H1 (cell line): ENCODE results near the gene RFC3. TPM values are rescaled to one million over a fixed set of nuclear protein-coding genes. Genes with fewer than 3 reads are reported as not detected.

Experiments used
- CTCF ChIA-PET: fragments of 300-600 bp; sonication (Branson Sonifier 250); formaldehyde crosslinking; loops from one replicate; lab custom pipeline; 2021; ENCODE audit not compliant: partially characterized antibody; lab: Charles Lee
- POLR2A ChIA-PET: fragments of 300-600 bp; sonication (Branson Sonifier 250); formaldehyde crosslinking; loops from one replicate; lab custom pipeline; 2021; ENCODE audit warnings: inconsistent platforms; ENCODE audit not compliant: partially characterized antibody; lab: Charles Lee
- DNase-seq, 2 experiments: peaks; one replicate each; pipeline versions ENCODE4 v3.0.0 to v3.0.0-alpha.2; 2010 to 2022; ENCODE audit warnings: low spot score in 2 of 2, low read depth in 1 of 2, mixed read lengths in 1 of 2
- FAIRE-seq: peaks from 2 replicates; lab custom pipeline; 2011; peaks lifted over from hg19 to GRCh38; lab: Jason Lieb, UNC
- H2AFZ ChIP-seq: 2 replicates; pipeline ENCODE4 v1.8.1; 2012; ENCODE audit warnings: low read length, inconsistent platforms
- H2AK5ac ChIP-seq: 2 replicates; pipeline ENCODE4 v1.6.1; 2013; ENCODE audit warnings: low read depth, low read length
- H2BK120ac ChIP-seq: replicated peaks from 2 replicates; pipeline ENCODE3; 2013; ENCODE audit warnings: low read depth, low read length, inconsistent platforms
- H2BK12ac ChIP-seq: 2 replicates; pipeline ENCODE4 v1.6.1; 2013; ENCODE audit warnings: low read depth, low read length
- H2BK15ac ChIP-seq: 2 replicates; pipeline ENCODE4 v1.6.1; 2013; ENCODE audit warnings: low read length
- H2BK20ac ChIP-seq: 2 replicates; pipeline ENCODE4 v1.6.1; 2013; ENCODE audit warnings: low read length
- H2BK5ac ChIP-seq: 2 replicates; pipeline ENCODE4 v1.6.1; 2013; ENCODE audit warnings: low read depth, low read length
- H3K14ac ChIP-seq: 2 replicates; pipeline ENCODE4 v1.6.1; 2013; ENCODE audit warnings: inconsistent platforms; ENCODE audit not compliant: insufficient read length
- H3K18ac ChIP-seq: 2 replicates; pipeline ENCODE4 v1.6.1; 2013; ENCODE audit warnings: low read length; ENCODE audit errors: extremely low read depth
- H3K23ac ChIP-seq: 2 replicates; pipeline ENCODE4 v1.6.1; 2013; ENCODE audit warnings: inconsistent platforms; ENCODE audit not compliant: insufficient read length
- H3K23me2 ChIP-seq: 2 replicates; pipeline ENCODE4 v1.6.1; 2013; ENCODE audit warnings: low read depth, low read length
- H3K27ac ChIP-seq: 2 replicates; pipeline ENCODE4 v1.6.1; 2011; ENCODE audit warnings: low read depth, low read length, inconsistent platforms
- H3K27me3 ChIP-seq, 4 experiments: replicated peaks in 1 of 4; 1 replicate in 1 of 4; 2 replicates in 3 of 4; pipeline versions ENCODE4 v1.6.1 to v1.8.1; 2011 to 2013; ENCODE audit warnings: low read length in 3 of 4, mild to moderate bottlenecking in 3 of 4, inconsistent platforms in 2 of 4, mixed read lengths in 2 of 4, moderate library complexity in 1 of 4; ENCODE audit not compliant: control insufficient read depth in 3 of 4, insufficient read depth in 3 of 4; ENCODE audit errors: extremely low read depth in 1 of 4
- H3K36me3 ChIP-seq, 4 experiments: 2 replicates each; pipeline versions ENCODE4 v1.6.1 to v1.8.1; 2011 to 2013; ENCODE audit warnings: mild to moderate bottlenecking in 4 of 4, low read length in 3 of 4, moderate library complexity in 2 of 4, control low read depth in 1 of 4, inconsistent platforms in 1 of 4; ENCODE audit not compliant: insufficient read depth in 4 of 4, control insufficient read depth in 2 of 4
- H3K4ac ChIP-seq: replicated peaks from 2 replicates; pipeline ENCODE3; 2013; ENCODE audit warnings: low read length, low read depth, mixed read lengths, inconsistent platforms; ENCODE audit not compliant: insufficient read length
- H3K4me1 ChIP-seq, 4 experiments: replicated peaks in 1 of 4; 1 replicate in 1 of 4; 2 replicates in 3 of 4; pipeline versions ENCODE4 v1.6.1 to v1.8.1; 2011 to 2013; ENCODE audit warnings: low read length in 3 of 4, inconsistent platforms in 2 of 4, mixed read lengths in 1 of 4; ENCODE audit not compliant: insufficient read depth in 4 of 4, control insufficient read depth in 3 of 4
- H3K4me2 ChIP-seq, 2 experiments: 2 replicates each; pipeline versions ENCODE4 v1.6.1 to v1.8.1; 2011 to 2013; ENCODE audit warnings: low read depth in 2 of 2, low read length in 2 of 2, control low read depth in 1 of 2, inconsistent platforms in 1 of 2, mild to moderate bottlenecking in 1 of 2; ENCODE audit not compliant: insufficient read depth in 1 of 2
- H3K4me3 ChIP-seq, 4 experiments: fragments of 200-600, 300-600 bp in 1 of 4; sonication (generic), shearing (Covaris generic), sonication (Bioruptor Twin) in 1 of 4; 2 replicates each; pipeline versions ENCODE4 v1.5.1 to v1.8.1; 2011 to 2016; ENCODE audit warnings: low read length in 4 of 4, low read depth in 3 of 4, control low read depth in 2 of 4, inconsistent platforms in 2 of 4, mild to moderate bottlenecking in 2 of 4, mixed read lengths in 1 of 4, moderate library complexity in 1 of 4; ENCODE audit not compliant: insufficient read depth in 2 of 4; ENCODE audit errors: extremely low read depth in 1 of 4
- H3K56ac ChIP-seq: replicated peaks from 2 replicates; pipeline ENCODE3; 2013; ENCODE audit warnings: low read depth, mild to moderate bottlenecking, mixed read lengths, low read length, inconsistent platforms; ENCODE audit not compliant: insufficient read length
- H3K79me1 ChIP-seq: 2 replicates; pipeline ENCODE4 v1.6.1; 2013; ENCODE audit warnings: low read depth, low read length, control low read depth
- H3K79me2 ChIP-seq, 2 experiments: 2 replicates each; pipeline versions ENCODE4 v1.6.1 to v1.8.1; 2012 to 2013; ENCODE audit warnings: low read length in 2 of 2, mild to moderate bottlenecking in 2 of 2, inconsistent platforms in 1 of 2; ENCODE audit not compliant: insufficient read depth in 2 of 2, control insufficient read depth in 1 of 2
- H3K9ac ChIP-seq, 4 experiments: replicated peaks in 1 of 4; 1 replicate in 1 of 4; 2 replicates in 3 of 4; pipeline versions ENCODE4 v1.6.1 to v1.8.1; 2011 to 2013; ENCODE audit warnings: low read depth in 3 of 4, low read length in 3 of 4, control low read depth in 2 of 4, mild to moderate bottlenecking in 2 of 4, moderate library complexity in 2 of 4, inconsistent platforms in 1 of 4; ENCODE audit errors: extremely low read depth in 1 of 4
- H3K9me3 ChIP-seq, 2 experiments: 2 replicates each; pipeline versions ENCODE4 v1.6.1 to v1.8.1; 2012 to 2013; ENCODE audit warnings: mild to moderate bottlenecking in 2 of 2, moderate library complexity in 2 of 2, control low read depth in 1 of 2, inconsistent platforms in 1 of 2, low read depth in 1 of 2, low read length in 1 of 2, mixed read lengths in 1 of 2; ENCODE audit not compliant: insufficient read depth in 2 of 2
- H4K20me1 ChIP-seq, 2 experiments: replicated peaks in 1 of 2; 2 replicates each; pipeline versions ENCODE3 to v1.8.1; 2011 to 2013; ENCODE audit warnings: inconsistent platforms in 2 of 2, low read length in 2 of 2, mild to moderate bottlenecking in 1 of 2; ENCODE audit not compliant: insufficient read depth in 2 of 2, control insufficient read depth in 1 of 2
- H4K5ac ChIP-seq: 2 replicates; pipeline ENCODE4 v1.6.1; 2013; ENCODE audit warnings: low read length, low read depth, mixed read lengths, inconsistent platforms; ENCODE audit not compliant: insufficient read length
- H4K8ac ChIP-seq: 2 replicates; pipeline ENCODE4 v1.8.0; 2013; ENCODE audit warnings: mild to moderate bottlenecking, moderate library complexity, low read length, inconsistent platforms; ENCODE audit not compliant: insufficient read depth; ENCODE audit errors: extremely low read depth
- H4K91ac ChIP-seq: replicated peaks from 2 replicates; pipeline ENCODE3; 2013; ENCODE audit warnings: low read length, mixed read lengths, inconsistent platforms; ENCODE audit not compliant: insufficient read length
- CREB1 ChIP-seq: IDR thresholded peaks from 2 replicates; pipeline ENCODE4 v1.6.1; 2012; ENCODE audit warnings: inconsistent platforms
- GTF2F1 ChIP-seq: IDR thresholded peaks from 2 replicates; pipeline ENCODE4 v1.6.1; 2012; ENCODE audit warnings: low read depth, low read length, improper control_type of control experiment, borderline replicate concordance
- HDAC6 ChIP-seq: IDR thresholded peaks from one replicate; pipeline ENCODE4 v1.7.1; 2012; ENCODE audit warnings: low read depth, mild to moderate bottlenecking, inconsistent platforms, low read length, moderate library complexity
- MAFK ChIP-seq: IDR thresholded peaks from 2 replicates; pipeline ENCODE4 v1.6.1; 2012; ENCODE audit warnings: low read depth, mild to moderate bottlenecking, improper control_type of control experiment, low read length
- POLR2AphosphoS5 ChIP-seq: IDR thresholded peaks from 2 replicates; pipeline ENCODE4 v1.6.1; 2011; ENCODE audit warnings: low read depth, low read length
- POU5F1 ChIP-seq: IDR thresholded peaks from 2 replicates; pipeline ENCODE4 v1.6.1; 2011; ENCODE audit warnings: low read depth, mild to moderate bottlenecking, low read length, moderate library complexity
- SAP30 ChIP-seq: fragments of 300-600 bp; sonication (generic); IDR thresholded peaks from 2 replicates; pipeline ENCODE4 v1.7.1; 2012; ENCODE audit warnings: low read length, moderate library complexity, mild to moderate bottlenecking, inconsistent platforms; ENCODE audit not compliant: insufficient read depth, insufficient replicate concordance
- SUZ12 ChIP-seq: fragments of 200-600 bp; sonication (generic); IDR thresholded peaks from 2 replicates; pipeline ENCODE4 v1.6.1; 2012; ENCODE audit warnings: mild to moderate bottlenecking, inconsistent platforms, low read length, moderate library complexity, mixed read lengths
- TAF7 ChIP-seq: optimal IDR thresholded peaks from 2 replicates; pipeline ENCODE3; 2011; ENCODE audit warnings: low read depth, mild to moderate bottlenecking, inconsistent platforms, low read length, moderate library complexity, borderline replicate concordance
- WGBS, 2 experiments: shearing (Covaris generic) in 1 of 2; methylation state at CpG; one replicate each; pipeline versions ENCODE4 v1.1.6 to v1.1.7; 2013 to 2015; ENCODE audit warnings: low lambda C conversion rate in 2 of 2, mixed read lengths in 2 of 2, inconsistent platforms in 1 of 2, low coverage in 1 of 2, missing lambda C conversion rate in 1 of 2; ENCODE audit not compliant: insufficient replicate concordance in 2 of 2, insufficient coverage in 1 of 2, insufficient read length in 1 of 2; ENCODE audit errors: extremely low coverage in 1 of 2, missing lambda C conversion rate in 1 of 2; 5-methylcytosine and 5-hydroxymethylcytosine counted together
- polyA plus RNA-seq, 7 experiments: library from polyadenylated mRNA; depleted of rRNA in 3 of 7; stranded (reverse) in 5 of 7; unstranded in 2 of 7; fragments of >200 nt in 5 of 7; fragments of 200-250 nt in 2 of 7; gene quantifications; 1 replicate in 5 of 7; 2 replicates in 1 of 7; 4 replicates in 1 of 7; pipeline versions ENCODE4 v1.2.1 to v1.2.3, GENCODE V29; 2011 to 2013; ENCODE audit warnings: missing spikeins in 2 of 7, mixed read lengths in 2 of 7
- total RNA-seq: library from RNA; stranded (reverse); fragmentation: NEBNext Ultra II Directional; extraction: Animal tissue kit (Norgen Biotek cat#: 25700); gene quantifications from 2 replicates; pipeline ENCODE4 v1.2.1, GENCODE V29; 2021
- TF ChIP-seq, protein P1 (sequence below): IDR thresholded peaks from 2 replicates; pipeline ENCODE4 v1.6.1; 2011; ENCODE audit warnings: low read depth, mild to moderate bottlenecking, low read length; ENCODE audit not compliant: insufficient read depth
- TF ChIP-seq, protein P2 (sequence below), 3 experiments: IDR thresholded peaks; 1 replicate in 2 of 3; 2 replicates in 1 of 3; pipeline versions ENCODE4 v1.5.1 to v1.6.1; 2011; ENCODE audit warnings: low read length in 3 of 3, mild to moderate bottlenecking in 3 of 3, inconsistent platforms in 2 of 3, low read depth in 1 of 3, moderate library complexity in 1 of 3; ENCODE audit not compliant: insufficient read depth in 1 of 3; ENCODE audit errors: control extremely low read depth in 1 of 3

RFC3 gene
- total and polyA plus RNA-seq, 2 of the 8 experiments (the other 6 are each of a cell fraction or from before 2014, with no cell fraction given) = 26.4 to 45.6 TPM

DNA sequence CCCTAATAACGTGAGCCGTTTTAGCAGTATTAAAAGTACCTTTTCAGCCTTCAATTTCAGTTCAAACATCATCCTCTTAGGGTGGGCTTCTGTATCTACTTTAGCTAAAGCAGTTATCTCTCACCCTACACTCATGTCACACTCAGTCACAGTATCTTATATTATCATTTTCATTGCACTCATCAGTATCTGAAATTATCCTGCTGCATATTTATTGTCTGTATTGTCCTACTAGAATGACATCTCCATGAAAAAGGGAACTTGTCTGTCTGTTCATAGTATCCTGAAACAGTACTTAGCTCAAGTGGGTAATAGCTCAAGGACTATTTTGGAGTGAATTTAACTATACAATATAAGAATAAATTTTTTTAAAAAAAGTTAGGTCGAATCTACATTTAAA is 19.9 kb upstream of the RFC3 start:
- Histone ChIP-seq H2AK5ac (no peak overlapping the region), H3K56ac (no peak overlapping the region), H3K27me3 (no peaks in the 10 kb centered on the region), H3K79me1 (no peaks in the 10 kb centered on the region), H3K23me2 (no peaks in the 10 kb centered on the region), H2BK120ac (no peak overlapping the region), H3K27ac (no peak overlapping the region), H2BK15ac (no peak overlapping the region), H3K4ac (no peak overlapping the region), H3K36me3 (no peaks in the 10 kb centered on the region), H4K8ac (no peak overlapping the region), H4K91ac (no peak overlapping the region), H3K4me3 (no peak overlapping the region), H3K23ac (no peak overlapping the region), H3K9ac (no peak overlapping the region), H3K14ac (no peak overlapping the region), H3K79me2 (no peaks in the 10 kb centered on the region), H2AFZ (no peak overlapping the region), H3K4me1 (peaks cover 0 to 3% (median 0%) of the 10 kb centered on the region in 4 experiments; a peak in 3 of 7 replicates), H2BK12ac (no peak overlapping the region), H3K4me2 (no peak overlapping the region), H4K5ac (no peak overlapping the region), H3K9me3 (no peaks in the 10 kb centered on the region), H2BK20ac (no peak overlapping the region), H4K20me1 (no peaks in the 10 kb centered on the region), H3K18ac (no peak overlapping the region), H2BK5ac (no peak overlapping the region)
- DNase-seq = no peak
- ChIA-PET CTCF (interaction anchor here (0.6 to 1.4 kb wide), 3 partner anchors 10 to 1866 kb away, joined by 3 to 4 read pairs (median 3); no protein-coding TSS in a partner anchor), POLR2A (interaction anchor here (1.0 kb wide), 1 partner anchor 20 kb away, joined by 3 read pairs; the partner anchor contains the start of gene RFC3)
- no peak for FAIRE-seq
- 92 to 100% methylated on average over 1 to 3 of the region's 3 CpGs for WGBS, 2 experiments
- TF ChIP-seq, protein P1, sequence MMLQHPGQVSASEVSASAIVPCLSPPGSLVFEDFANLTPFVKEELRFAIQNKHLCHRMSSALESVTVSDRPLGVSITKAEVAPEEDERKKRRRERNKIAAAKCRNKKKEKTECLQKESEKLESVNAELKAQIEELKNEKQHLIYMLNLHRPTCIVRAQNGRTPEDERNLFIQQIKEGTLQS = no peak
- TF ChIP-seq GTF2F1 (no peak), MAFK (no peak), TAF7 (no peak), SUZ12 (no peak), SAP30 (no peak), HDAC6 (no peak), CREB1 (no peak), POU5F1 (no peak), POLR2AphosphoS5 (no peak)
- TF ChIP-seq, protein P2, sequence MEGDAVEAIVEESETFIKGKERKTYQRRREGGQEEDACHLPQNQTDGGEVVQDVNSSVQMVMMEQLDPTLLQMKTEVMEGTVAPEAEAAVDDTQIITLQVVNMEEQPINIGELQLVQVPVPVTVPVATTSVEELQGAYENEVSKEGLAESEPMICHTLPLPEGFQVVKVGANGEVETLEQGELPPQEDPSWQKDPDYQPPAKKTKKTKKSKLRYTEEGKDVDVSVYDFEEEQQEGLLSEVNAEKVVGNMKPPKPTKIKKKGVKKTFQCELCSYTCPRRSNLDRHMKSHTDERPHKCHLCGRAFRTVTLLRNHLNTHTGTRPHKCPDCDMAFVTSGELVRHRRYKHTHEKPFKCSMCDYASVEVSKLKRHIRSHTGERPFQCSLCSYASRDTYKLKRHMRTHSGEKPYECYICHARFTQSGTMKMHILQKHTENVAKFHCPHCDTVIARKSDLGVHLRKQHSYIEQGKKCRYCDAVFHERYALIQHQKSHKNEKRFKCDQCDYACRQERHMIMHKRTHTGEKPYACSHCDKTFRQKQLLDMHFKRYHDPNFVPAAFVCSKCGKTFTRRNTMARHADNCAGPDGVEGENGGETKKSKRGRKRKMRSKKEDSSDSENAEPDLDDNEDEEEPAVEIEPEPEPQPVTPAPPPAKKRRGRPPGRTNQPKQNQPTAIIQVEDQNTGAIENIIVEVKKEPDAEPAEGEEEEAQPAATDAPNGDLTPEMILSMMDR (IDR thresholded peaks at IDR 0.05; ENCODE audit: control extremely low read depth in 1 of 3, insufficient read depth in 1 of 3, low read depth in 1 of 3, low read length in 3 of 3) = no peak
